Psoas muscle (tissue), 7 donors: ENCODE data around the gene L2HGDH. TPM values are rescaled to one million over a fixed set of nuclear protein-coding genes. Genes with fewer than 3 reads are reported as not detected.

ENCODE experiments used
- polyA plus RNA-seq, 3 donors: library from polyadenylated mRNA; stranded (reverse); fragments of 200-250 nt; gene quantifications; one replicate each; pipeline ENCODE4 v1.2.3, GENCODE V29; 2013
- total RNA-seq, 4 donors: library from RNA; stranded (reverse); fragmentation: NEBNext Ultra II Directional in 2 of 4; extraction: Animal tissue kit (Norgen Biotek cat#: 25700) in 2 of 4; gene quantifications; one replicate each; pipeline versions ENCODE4 v1.2.1 to v1.2.4, GENCODE V29; 2021 to 2023
- donor health status: healthy with polysubstance abuse.
- donor health status: DM: no; HTN: no; CAD: no; lungs with moderate emphysema.
- donor health status: Bipolar disorder and iron deficiency.
- donor health status: healthy.
- donor health status: DM: no; HTN: no; CAD: no.
- donor health status: DM: no; HTN: no; CAD: no.
- donor health status: DM: yes; HTN: yes; CAD: no.

The L2HGDH gene
- total and polyA plus RNA-seq, 7 donors: 3.5 to 10.9 (median 10.0) TPM

Other genes starting within 250 kb of the L2HGDH start
- gene VCPKMT, start 195.7 kb downstream of the L2HGDH start, total RNA-seq: 1 to 10 TPM; 1.8 to 6.3 (median 3.3) TPM
- gene VCPKMT, start 195.7 kb downstream of the L2HGDH start, polyA plus RNA-seq: 1 to 10 TPM; 4.6 to 8.2 (median 8.0) TPM
- gene SOS2, start 80.7 kb downstream of the L2HGDH start, total RNA-seq: 10 to 100 TPM; 45.0 to 55.1 (median 52.9) TPM
- 10 to 100 TPM; 19.4 to 38.6 (median 22.1) TPM for gene SOS2, start 80.7 kb downstream of the L2HGDH start, polyA plus RNA-seq
- 10 to 100 TPM; 26.7 to 43.5 (median 35.1) TPM for gene DMAC2L, start 95 bp upstream of the L2HGDH start, total RNA-seq
- 10 to 100 TPM; 21.7 to 36.6 (median 26.6) TPM for gene DMAC2L, start 95 bp upstream of the L2HGDH start, polyA plus RNA-seq
- gene CDKL1, start 84.7 kb upstream of the L2HGDH start, total RNA-seq: 1 to 10 TPM; 1.4 to 4.5 (median 2.0) TPM
- gene CDKL1, start 84.7 kb upstream of the L2HGDH start, polyA plus RNA-seq: 1 to 10 TPM in 2 of 3 donors, under 1 TPM in 1; 0.46 to 2.2 (median 2.0) TPM
- gene MAP4K5, start 220.3 kb upstream of the L2HGDH start, total RNA-seq: 10 to 100 TPM; 12.9 to 17.1 (median 15.6) TPM
- gene MAP4K5, start 220.3 kb upstream of the L2HGDH start, polyA plus RNA-seq: 10 to 100 TPM in 2 of 3 donors, 1 to 10 TPM in 1; 4.8 to 14.6 (median 12.0) TPM
- gene ATL1, start 247.9 kb upstream of the L2HGDH start, total RNA-seq: 1 to 10 TPM in 1 of 4 donors, under 1 TPM in 3; 0.48 to 1.4 (median 0.73) TPM
- gene ATL1, start 247.9 kb upstream of the L2HGDH start, polyA plus RNA-seq: under 1 TPM; 0.43 to 0.94 (median 0.44) TPM